NCI-H526 treated with DMSO at 0.1 percent for 48 hours (cell line): ENCODE results near the gene MDM2.

ENCODE experiments used
- DNase-seq: peaks from one replicate; lab custom pipeline; 2025; lab: John Stamatoyannopoulos, UW

The MDM2 gene

DNA sequence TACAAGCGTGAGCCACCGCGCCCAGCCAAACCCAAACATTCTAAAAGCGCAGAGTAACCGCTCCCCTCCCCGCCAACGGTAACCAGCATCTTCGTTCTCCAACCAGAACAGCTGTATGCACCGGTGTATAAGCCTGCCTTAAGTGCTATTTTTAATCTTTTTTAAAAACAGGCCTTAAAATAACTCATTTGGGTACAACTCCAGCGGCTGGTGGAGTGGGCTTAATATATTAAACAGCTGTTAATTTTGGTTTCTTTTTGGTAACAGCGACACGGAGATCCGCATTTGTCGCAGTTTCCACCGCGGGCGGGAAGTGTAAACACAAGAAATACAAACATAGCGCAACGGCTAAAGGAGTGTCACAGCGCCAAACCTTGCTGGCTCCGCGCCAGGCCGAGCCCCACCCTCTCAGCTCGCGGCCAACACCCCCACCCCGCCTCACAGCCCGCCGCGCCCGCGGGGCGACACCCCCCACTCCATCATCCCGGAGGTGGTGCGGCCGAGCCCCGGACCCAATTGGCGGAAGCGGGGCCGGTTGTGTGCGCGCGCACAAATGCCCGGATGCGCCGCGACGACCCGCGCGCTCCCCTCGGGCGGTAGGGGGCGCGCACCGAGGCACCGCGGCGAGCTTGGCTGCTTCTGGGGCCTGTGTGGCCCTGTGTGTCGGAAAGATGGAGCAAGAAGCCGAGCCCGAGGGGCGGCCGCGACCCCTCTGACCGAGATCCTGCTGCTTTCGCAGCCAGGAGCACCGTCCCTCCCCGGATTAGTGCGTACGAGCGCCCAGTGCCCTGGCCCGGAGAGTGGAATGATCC lies at the start of gene MDM2:
Gene MDM2 (plus strand): TSS at position 602 of the 812 bp plus-strand sequence. CDS start 301 bp downstream, outside the sequence.
- DNase-seq = peak; percentile 89

DNA sequence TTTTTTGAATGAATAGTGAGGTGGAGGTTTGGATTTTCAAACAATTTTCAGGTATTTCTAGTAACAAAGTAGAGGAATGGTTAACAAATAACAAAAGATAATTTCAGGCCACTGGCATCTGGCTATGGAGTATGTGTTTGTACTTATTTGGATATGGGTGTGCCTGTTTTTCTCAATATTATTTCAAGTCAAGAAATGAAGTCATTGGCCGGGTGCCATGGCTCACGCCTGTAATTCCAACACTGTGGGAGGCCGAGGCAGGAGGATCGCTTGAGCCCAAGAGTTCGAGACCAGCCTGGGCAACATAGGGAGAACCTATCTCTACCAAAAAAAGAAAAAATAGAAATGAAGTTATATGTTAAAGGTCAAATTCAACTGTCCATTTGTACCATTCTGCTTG lies 48.1 kb upstream of the MDM2 start:
- DNase-seq = no peak

DNA sequence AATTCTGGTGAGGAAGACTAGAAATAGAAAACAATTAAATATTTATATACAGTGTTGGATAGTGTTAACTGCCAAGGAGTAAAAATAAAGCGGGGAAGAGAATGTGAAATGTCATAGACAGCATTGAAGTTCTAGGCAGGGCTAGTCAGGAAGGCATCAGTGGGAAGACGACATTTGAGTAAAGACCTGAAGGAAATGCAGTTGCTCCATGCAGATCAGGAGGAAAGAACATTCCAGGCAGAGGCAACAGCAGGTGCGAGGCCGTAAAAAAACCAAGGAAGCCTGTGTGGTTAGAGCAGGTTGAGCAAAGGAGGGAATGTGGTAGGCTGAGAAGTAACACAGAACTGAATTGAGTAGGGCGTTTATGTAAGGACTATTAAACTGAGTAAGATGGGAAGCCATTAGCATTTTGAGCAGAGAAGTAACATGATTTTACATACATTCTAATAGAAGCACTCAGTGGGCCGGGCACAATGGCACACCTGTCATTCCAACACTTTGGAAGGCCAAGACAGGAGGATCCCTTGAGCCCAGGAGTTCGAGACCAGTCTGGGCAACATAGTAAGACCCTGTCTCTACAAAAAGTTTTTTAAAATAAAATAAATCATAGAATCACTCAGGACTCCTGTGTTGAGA lies 47.1 kb upstream of the MDM2 start:
- DNase-seq = no peak

DNA sequence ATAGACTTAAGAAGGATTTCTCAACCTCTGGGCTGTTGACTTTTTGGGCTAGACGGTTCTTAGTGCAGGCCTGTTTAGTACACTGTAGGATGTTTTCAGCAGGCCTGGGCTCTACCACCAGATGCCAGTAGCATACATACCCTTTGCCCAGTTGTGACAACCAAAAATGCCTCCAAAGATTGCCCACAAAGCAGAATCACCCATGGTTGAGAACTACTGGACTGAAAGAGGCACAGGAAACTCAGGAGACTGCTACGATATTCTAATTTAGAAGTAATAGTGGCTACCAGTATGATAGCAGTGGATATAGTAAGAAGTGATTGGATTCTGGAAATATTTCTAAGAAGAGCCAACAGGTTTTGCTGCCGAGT lies 46.5 kb upstream of the MDM2 start:
- DNase-seq = no peak

DNA sequence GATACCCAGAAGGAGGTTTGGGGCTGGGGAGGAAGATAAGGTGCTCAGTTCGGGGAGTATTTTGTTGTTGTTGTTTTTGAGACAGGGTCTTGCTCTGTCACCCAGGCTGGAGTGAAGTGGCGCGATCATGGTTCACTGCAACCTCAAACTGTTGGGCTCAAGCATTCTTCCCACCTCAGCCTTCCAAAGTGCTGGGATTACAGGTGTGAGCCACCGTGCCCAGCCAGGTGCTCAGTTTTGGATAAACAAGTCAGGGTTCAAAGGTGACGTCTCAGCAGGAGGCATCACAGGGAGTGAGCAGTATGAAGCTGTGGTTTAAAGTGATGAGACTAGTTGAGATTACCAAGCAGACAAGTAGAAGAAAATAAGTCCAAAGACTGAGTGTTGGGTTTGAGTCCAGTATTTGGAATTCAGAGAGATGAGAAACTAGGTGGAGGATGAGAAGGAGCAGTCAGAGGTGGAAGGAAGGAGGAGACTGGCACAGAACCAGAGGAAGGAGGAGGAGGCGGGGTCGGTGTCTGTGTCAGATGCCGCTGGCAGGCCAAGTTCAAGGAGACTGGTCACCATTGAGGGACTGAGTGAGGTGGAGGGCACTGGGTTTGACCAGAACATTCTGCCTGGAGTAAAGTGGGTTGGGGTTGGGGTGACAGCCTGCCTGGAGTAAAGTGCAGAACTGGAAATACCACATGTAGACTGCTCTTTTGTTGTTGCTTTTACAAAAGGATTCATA lies 45.9 kb upstream of the MDM2 start:
- DNase-seq = no peak

DNA sequence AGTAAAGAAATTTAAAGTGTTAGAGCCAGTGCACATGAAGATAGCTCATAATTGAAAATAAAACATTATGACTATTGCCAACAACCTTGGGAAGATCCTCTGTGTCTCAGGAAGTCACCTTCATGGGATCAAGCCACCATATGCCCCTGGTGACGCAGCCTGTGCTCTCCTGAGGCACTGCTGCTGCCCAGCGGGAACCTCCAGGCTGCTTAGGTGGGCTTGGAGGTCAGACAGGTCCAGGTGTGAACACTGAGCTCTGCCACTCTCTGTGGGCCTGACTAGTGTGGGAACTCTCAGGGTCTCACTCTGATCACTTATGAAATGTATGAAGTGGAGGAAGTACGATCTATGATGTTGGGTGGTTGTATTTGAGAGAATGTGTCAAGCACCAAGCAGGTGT lies 45.3 kb upstream of the MDM2 start:
- no peak for DNase-seq

DNA sequence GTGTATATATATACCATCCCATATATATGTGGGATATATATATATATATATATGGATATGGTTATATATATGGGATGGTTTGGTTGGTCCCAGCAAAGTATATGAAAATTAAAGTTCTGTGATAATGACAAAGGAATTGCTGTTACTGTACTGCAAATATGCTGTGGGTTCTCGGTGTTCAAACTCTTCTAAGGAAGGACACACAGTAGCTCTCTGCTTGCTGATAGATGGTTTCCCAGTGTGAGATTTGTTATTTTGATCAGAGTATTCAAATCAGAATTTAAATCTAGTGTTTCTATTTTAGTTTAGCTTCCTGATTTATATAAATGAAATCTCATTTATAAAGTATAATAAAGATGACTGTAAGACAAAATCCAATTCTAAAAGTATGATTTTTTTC lies 42.3 kb upstream of the MDM2 start:
- no peak for DNase-seq

DNA sequence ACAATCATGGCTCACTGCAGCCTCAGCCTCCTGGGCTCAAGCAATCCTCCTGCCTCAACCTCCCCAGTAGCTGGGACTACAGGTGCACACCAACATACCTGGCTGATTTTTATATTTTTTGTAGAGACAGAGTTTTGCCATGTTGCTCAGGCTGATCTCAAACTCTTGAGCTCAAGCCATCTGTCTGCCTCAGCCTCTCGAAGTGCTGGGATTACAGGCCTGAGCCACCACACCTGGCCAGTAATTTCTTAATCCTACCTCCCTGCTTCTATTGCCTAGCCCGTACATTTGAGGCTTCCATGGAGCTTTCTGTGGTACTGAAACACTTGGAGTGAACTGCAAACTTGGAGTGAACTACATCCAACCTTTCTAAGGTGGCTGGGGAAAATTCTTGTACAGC lies 41.3 kb upstream of the MDM2 start:
- DNase-seq = no peak

DNA sequence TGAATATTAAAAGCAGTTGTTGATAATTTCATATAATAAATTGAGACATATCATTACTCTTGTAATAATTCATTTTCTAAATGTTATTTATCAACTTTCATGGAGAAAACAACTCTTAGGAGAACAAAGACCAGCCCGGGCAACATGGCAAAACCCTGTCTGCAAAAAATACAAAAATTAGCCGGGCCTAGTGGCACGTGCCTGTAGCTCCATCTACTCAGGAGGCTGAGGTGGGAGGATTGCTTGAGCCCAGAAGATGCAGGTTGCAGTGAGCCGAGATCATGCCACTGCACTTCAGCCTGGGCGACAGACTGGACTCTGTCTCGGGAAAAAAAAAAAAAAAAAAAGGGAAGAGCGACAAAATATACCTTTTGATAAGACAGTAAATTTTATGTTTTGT lies 40.8 kb upstream of the MDM2 start:
- no peak for DNase-seq

DNA sequence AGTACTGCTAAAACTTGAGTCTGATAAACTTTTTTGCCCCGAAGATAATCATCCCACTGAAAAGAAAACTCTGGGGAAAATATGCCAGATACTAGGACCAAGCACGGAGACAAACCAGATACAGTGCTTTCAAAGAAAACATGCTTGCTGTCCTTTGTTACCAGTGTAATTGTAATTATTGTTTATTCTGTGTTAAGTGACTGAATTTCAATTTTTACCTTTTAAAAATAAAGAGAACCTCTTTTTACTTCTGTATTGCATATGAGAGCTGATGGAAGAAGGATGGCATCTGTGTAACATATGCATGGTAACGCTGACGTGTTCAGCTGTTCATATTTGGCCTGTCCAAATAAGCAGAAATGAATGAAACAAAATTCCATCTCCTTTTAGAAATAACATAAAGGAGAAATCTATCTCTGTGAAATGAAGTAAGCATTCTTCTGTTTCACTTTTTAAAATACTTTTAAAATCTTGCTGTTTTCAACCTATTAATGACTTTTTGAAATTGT lies 39.5 kb upstream of the MDM2 start:
- DNase-seq = no peak

DNA sequence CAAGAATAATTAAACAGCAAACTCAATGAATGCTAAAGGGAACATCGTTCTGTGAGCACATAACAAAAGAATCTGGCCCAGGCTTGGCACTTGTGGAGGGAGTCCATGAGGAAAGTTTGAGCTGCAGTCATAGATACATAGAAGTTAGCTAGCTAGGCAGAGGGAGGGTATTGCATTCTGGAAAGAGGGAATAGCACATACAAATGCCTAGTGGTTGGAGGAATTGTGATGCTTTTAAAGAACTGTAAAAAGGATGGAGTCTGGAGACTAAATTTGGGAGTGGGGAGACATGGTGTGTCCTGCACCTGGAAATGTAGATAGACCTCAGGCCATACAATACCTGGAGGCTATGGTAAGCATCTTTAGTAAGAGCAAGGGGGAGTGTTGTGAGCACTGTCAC lies 38.0 kb upstream of the MDM2 start:
- DNase-seq = no peak

DNA sequence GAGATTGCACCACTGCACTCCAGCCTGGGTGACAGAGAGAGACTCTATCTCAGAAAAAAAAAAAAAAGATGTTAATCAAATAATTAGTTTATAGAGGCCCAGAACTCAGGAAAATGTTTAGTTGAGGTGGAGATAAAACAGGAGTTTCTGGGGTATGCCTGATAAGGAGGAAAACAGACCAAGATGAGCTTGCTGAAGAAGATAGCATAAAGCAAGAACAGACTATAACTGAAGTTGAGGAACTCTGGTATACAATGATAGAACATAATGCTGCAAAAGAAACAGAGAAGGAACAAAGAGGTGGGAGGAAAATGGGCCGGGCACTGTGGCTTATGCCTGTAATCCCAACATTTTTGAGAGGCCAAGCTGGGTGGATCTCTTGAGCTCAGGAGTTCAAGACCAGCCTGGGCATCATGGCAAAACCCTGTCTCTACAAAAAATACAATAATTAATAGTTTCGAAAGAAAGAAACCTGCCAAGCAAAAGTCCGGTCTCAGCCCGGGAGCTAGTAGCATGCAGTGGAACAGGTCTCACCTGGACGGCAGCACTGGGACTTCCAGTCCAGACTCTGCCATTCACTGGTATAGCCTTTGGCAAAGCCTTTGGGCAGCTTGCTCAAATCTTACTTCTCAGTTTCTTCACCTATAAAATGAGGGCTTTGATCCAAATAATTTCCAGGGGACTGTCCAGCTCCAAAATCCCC lies 36.6 kb upstream of the MDM2 start:
- no peak for DNase-seq

DNA sequence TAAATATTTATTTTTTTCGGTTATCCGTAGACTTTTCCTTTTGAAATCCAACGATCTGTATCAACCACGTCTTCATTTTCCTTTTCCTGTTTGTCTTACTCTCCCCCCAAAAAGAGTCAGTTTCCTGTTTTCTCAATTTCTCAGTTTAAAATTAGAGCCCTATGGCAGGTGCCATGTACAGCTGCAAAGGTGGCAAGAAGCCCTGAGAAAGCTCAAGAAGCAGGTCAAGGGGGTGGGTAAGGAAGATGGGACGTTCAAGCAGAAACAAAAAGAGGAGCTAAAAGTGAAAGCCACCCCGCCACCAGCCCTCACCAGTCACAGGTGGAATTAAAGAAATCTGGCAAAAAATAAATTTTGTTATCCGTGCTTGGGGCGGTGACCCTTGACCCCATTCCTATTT lies 35.3 kb upstream of the MDM2 start:
- DNase-seq = no peak

DNA sequence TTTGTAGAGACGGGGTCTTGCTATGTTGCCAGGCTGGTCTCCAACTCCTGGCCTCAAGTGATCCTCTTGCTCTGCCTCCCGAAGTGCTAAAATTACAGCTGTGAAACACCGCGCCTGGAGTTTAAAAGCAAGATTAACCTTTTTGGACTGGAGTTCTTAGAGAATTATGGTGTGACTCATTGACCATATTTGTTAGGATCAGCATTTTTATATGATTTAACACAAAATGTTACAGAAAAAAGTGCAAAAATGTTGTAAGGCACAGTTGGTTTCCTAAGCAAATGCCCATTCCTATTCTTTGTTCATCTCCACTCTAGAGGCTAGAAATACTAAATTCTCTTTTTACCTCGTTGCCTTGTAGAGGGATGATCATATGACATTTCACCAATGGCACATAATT lies 34.4 kb upstream of the MDM2 start:
- no peak for DNase-seq

DNA sequence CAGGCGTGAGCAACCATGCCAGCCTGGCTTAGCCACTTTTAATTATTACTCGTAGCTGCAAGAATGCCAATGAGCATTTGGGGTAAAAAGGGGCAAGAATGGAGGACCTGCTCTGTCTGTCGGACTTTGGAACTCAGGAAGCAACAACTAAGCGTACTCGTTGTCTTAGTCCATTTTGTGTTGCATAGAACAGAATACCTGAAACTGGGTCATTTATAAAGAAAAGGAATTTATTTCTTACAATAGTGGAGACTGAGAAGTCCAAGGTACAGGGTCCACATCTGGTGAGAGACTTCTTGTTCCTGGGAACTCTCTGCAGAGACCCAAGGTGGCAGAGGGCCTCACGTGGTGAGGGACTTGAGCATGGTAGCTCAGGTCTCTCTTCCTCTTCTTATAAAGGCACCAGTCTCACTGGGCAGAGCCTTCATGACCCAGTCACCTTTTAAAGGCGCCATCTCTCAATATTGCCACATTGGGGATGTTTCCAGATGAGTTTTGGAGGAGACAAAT lies 32.8 kb upstream of the MDM2 start:
- DNase-seq = no peak

DNA sequence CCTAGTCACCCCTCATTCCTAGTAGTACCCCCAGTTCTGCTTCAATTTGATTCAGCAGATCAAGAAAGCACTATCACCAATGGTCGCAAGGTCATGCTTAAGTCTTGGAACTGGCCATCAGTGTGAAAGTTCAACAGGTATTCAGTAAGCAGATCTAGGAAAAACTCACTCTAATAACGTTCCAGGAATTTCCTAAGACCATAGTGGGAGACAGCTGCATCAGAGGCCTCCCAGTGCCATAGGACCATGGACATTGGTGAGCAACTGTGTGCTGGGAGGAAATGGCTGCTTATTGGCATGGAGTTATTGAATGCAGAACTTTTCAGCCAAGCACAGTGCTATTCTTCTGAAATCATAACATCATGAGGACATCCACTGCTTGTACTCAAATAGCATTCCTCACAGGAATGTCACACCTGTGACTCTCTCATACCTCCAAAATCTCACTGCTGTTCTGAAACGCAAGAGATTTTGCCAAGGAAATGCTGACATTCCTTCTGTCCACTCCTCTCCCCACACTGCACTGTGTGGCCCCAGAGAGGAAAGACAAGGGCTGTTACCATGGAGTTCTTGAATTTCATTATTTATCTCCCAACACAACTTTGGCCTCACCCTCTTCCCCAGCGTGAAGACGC lies 30.9 kb upstream of the MDM2 start:
- no peak for DNase-seq

DNA sequence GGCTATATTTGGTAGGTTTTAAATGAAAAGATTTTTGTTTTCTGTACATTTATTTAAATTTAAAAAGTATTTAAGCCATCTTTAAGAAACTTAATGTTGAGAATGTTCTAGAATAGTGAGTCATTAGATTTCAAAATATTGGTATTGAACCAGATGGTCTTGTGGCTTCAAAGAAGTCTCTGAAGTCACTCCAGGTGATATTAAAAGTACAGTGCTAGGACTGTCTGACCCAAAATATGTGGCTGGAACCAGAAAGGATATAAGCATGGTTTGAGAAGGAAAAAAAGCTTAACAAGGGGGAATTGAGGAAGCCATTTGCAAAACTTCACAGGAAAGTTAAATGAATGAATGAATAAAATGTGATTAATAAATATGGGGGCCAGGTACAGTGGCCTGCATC lies 28.7 kb upstream of the MDM2 start:
- no peak for DNase-seq

DNA sequence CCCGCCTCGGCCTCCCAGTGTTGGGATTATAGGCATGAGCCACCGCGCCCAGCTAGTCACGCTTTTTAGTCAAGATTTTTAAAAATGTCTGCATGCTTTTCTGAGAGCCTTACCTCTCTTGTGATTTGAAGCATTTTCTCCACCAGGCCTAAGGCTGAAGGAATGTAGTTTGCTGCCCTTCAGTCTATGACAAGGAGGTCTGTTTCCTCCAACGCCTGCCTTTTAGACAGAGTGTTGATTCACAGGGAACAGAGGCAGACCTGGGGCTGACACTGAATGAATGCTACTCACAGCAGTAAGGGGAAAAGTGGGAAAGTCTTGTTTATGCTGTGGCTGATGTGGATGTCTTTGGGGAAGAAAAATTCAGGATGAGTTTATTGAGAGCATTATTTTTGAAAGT lies 27.2 kb upstream of the MDM2 start:
- DNase-seq = no peak

DNA sequence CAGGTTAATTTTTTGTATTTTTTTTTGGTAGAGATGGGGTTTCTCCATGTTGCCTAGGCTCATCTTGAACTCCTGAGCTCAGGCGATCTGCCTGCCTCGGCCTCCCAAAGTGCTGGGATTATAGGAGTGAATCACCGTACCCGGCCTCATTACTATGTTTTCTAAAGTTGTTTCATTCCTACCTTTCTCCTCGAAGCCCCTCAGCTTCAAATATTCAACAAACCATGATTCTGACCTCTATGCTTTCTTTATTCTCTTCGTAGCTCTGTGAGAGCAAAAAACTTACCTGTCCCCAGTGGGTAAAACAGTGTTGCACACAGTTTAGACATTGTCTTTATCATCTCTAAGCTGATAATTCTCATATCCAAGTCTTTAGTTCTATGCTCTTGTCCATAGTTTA lies 26.2 kb upstream of the MDM2 start:
- no peak for DNase-seq

DNA sequence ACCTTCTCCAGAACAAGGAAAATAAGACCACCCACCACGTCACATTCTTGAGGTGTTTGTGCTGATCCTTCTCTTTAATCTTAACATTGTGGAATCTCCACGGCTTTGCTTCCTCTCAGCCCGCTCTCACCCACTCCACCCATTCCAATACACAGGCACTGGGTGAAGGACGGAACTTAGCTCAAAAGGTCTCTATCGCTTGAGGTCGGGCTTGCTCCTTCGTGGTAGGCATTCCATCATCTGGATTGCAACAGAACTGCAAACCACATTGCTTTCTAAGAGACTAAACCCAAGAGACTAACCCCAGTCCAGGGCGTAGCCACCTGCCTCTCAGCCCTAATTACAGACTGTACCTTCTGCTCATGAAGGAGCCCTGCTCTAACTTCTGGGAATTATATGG lies 24.0 kb upstream of the MDM2 start:
- no peak for DNase-seq

DNA sequence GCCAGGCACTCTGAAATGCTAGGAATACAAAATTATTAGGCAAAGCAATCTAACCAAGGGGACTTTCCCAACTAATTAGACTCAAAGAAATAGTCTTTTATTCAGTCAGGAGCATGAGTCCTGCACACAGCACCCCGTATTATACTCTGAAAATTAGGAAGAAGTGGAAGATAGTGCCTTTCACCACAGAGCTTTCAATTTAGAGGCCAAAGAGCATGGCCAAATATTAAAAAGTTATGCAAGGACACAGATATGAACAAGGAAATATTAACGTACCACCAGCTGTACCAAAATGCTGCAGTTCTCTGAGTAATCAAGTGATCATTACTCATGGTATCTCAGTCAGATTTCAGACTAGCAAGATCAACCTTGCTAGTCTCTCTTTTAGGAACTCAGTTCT lies 22.6 kb upstream of the MDM2 start:
- no peak for DNase-seq

DNA sequence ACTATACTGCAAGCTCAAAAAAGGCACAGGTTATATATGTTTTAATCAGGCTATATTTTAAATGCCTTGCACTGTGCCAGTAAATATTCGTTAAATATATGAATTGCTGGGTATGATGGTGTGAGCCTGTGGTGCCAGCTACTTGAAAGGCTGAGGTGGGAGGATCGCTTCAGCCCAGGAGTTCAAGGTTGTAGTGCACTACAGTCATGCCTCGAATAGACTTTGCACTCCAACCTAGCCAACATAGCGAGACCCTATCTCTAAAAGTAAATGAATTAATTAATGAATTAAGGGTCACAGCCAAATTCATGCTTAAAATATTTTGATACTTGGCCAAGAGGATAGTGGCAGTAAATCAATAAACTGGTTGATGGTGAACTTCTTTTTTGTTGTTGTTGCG lies 22.2 kb upstream of the MDM2 start:
- no peak for DNase-seq
